HG03354 (cell line): ENCODE results near the gene PASK.
A peak's percentile ranks its signal among the peaks of the same experiment; 100 is the strongest.
"Not testable (repeated sequence)": the region's sequence is repeated elsewhere in the genome, so short reads cannot be mapped to it uniquely, and the experiment has no call there.

Experiments
- ATAC-seq: cut with Tn5 transposase; IDR thresholded peaks from one replicate; pipeline ENCODE4 v1.9.1; 2021; ENCODE audit warnings: mild to moderate bottlenecking; ENCODE audit not compliant: unreplicated experiment, poor library complexity, severe bottlenecking

PASK gene

GRCh38 chr2:241111440-241111805, 37.8 kb downstream of the PASK start:
- peak; percentile 49 for ATAC-seq

DNA sequence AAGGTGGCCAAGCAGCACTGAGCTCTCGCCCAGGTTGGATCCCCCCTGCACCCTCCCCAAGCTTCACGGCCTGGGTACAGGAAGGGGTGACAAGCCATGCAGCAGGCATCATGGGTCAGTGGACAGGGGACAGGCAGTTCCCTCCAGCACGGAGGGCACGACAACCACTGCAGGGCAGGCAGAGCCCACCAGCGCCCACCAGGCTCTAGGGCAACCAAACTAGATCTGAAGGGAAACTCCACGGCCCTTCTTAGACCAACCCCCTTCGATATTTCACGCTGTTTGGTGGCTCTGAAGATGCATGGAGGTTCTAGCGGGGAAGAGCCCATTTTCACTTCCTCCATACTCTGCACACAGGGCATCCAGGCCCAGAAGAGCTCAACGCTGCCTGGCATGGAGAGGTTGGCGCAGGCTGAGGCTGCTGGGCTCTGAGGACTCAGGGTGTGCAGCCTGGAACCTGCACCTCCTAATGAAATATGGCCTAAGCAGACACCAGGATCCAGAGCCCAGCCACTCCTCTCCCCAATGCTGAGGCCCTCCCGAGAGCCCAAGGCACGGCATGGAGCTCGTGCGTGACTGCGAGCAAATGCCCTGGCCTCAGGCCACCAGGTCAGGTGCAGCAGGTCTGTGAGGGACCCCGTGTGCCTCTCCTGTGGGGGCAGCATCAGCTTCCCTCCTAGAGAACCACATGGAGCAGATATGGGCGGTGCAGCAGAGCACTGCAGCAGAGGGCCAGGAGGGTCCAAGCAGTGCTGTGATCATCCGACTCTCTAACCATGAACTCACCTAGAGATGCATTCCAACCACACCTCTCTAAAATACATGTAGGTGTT, 38.4 kb downstream of the PASK start:
- peak; percentile 47 for ATAC-seq

- ATAC-seq: no peak
Measured at GRCh38 chr2:241110089-241110606, 39.1 kb downstream of the PASK start.

GRCh38 chr2:241109210-241110088, 39.8 kb downstream of the PASK start:
- no peak for ATAC-seq

DNA sequence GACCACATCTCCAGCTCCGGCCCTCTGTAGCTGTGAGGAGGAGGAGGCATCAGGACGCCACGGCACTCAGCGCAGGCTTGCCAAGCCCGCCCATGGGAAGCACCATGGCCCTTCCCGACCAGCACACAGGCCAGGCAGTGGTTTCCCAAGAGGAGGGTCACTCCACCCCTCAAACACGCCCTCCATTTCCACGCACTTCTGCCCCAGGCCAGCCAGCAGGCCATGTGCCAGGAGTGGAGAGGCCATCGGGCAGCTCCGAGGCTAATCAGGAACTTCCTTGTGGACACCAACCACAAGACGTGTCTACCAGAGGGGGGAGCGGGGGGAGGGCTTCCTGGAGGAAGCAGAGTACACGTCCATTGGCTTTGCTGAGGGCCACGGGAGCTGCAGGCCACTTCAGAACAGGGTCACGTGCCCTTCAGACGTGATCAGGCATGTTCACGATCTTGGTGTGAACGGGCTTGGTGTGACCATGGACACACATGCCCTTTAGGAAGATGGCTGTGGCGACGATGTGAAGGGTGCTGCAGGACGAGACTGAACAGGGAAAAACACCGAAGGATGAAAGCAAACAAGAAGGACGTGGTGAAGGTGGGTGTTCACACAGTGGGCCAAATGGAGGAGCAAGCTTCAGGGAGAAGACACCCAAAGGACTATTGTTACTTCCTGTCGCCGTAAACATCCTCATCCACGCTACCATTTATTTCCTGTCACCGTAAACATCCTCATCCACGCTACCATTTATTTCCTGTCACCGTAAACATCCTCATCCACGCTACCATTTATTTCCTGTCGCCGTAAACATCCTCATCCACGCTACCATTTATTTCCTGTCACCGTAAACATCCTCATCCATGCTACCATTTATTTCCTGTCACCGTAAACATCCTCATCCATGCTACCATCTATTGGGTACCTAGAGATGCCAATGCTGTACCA, 40.7 kb downstream of the PASK start:
- ATAC-seq: no peak

- no peak for ATAC-seq
Measured at GRCh38 chr2:241107031-241107783, 42.1 kb downstream of the PASK start.

GRCh38 chr2:241105641-241106040, 43.6 kb downstream of the PASK start:
- no peak for ATAC-seq

DNA sequence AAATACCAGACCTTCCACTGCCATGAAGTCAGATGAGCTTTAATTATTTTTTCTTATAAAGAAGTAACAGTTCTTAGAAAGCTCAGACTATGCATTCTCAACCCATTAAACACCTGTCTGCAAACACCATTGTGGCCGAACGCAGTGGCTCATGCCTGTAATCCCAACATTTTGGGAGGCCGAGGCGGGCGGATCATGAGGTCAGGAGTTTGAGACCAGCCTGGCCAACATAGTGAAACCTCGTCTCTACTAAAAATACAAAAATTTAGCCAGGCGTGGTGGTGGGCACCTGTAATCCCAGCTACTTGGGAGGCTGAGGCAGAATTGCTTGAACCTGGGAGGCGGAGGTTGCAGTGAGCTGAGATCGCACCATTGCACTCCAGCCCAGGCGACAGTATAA, 44.7 kb downstream of the PASK start:
- not testable (repeated sequence) for ATAC-seq

GRCh38 chr2:241103176-241103595, 46.1 kb downstream of the PASK start:
- no peak for ATAC-seq

DNA sequence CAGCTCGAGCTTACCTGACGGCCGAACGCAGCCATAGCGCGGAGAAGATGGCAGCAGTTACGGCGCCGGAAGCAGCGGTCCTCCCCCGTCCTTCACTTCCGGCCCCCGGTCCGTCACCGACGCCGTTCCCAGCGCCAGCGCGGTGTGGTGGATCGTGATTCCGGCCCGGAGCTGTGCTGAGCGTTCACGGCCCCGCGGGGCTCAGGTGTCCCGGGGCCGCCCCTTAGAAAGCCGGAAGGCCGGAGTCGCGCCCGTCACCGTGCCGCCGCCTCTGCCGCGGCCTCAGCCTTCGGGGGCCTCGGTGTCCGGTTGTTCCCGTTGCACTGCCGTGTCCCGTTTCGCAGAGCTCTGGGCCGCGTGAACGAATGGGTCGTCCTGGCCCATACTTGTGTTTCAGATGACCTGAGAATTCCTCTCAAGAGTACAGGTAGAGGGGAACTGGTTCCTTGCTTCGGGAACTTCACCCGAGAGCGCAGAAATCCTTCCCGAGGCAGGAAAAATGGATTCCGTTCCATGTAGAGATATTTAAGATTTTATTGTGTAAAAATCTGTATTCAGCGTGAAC, 47.0 kb downstream of the PASK start, which contains the start of gene MTERF4:
Gene MTERF4 (minus strand): TSS at position 49 of the 565 bp plus-strand sequence. CDS start 14 bp downstream, at position 35.
- peak; percentile 94 for ATAC-seq

GRCh38 chr2:241099246-241099645, 50.0 kb downstream of the PASK start:
- no peak for ATAC-seq

DNA sequence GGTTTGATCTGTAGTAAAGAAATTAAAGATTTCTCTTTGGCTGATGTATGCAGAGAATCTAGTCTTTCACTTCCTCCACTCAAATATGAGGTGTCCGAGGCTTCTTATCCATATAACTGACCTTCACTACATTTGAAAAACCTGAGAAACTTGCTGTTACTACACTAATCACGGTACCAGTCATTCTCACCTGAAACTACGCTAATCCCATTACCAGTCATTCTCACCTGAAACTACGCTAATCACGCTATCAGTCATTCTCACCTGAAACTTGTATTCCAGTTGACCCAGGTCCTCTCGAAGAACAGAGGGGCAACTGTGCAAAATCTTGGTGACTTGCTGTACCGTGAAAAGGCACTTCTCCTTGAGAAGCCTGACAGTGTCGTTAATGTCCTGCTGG, 52.3 kb downstream of the PASK start:
- ATAC-seq: peak; percentile 55

DNA sequence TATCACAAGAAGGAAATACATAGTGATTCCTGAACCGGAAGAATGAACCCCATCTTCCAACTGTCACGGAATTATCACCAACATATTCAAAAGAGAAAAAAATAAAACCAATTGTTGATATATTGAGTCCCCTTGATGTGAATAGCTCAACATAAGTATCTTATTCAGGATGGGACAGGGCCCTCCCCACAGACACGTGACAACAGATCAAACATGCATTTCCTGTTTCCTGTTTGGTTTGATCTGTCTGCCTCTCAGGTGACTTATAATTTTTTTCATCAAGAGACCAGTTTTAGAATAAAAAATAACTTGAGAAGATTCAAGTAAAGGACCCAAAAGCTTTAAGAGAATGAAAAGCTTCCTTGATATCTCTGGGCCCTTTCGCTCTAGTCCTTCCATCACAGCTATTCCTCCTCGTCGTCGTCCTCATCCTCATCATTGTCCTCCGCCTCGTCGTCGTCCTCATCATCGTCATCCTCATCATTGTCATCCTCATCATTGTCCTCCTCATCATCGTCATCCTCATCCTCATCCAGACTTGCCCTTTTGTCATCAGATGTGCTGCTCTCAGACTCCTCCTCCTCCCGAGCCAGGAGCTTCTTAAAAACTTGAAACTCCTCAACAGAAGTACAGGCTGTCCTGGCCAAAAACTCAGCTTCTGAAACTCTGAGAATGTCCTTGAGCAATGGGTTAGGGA, 53.5 kb downstream of the PASK start:
- no peak for ATAC-seq

DNA sequence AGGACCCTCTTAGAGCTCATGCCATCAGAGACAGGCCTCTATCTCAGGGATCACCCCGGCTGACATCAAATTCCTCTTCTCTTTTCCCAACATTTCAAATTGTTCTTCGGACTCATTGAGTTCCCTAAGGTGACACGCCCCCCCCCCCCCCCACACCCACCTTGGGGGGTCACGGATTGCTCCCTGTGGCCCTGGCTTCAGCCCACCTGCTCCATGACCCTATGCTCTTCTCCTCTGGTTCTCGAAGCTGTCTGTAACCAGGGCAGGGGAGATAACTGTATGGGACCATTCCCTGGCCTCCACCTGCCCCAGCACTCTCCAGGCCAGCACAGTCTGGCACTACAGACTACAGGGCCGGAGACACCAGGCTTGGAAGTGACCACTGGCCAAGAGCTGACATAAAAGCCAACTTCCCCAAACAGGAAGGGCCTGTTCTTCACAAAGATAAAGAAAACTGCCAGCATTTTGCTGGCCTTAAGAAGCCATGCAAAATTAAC, 54.3 kb downstream of the PASK start:
- ATAC-seq: no peak

DNA sequence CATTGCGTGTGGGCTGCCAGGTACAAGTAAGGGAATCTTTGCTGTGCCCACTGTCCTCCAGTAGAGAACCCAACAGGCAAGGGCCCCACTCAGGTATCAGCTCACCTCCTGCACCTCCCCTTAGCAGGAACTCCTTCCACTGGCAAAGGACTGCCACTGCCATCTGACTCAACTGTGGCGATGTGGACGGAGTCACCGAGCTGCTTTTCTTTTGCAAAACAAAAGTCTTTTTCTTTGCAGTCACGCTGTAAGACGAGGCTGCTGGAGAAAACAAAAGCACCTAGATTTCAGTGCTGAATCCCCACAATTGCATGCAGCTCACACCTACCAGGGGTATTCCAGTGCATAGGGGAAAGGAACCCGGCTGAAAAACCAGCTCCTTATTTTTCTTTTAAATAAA, 55.1 kb downstream of the PASK start:
- no peak for ATAC-seq

DNA sequence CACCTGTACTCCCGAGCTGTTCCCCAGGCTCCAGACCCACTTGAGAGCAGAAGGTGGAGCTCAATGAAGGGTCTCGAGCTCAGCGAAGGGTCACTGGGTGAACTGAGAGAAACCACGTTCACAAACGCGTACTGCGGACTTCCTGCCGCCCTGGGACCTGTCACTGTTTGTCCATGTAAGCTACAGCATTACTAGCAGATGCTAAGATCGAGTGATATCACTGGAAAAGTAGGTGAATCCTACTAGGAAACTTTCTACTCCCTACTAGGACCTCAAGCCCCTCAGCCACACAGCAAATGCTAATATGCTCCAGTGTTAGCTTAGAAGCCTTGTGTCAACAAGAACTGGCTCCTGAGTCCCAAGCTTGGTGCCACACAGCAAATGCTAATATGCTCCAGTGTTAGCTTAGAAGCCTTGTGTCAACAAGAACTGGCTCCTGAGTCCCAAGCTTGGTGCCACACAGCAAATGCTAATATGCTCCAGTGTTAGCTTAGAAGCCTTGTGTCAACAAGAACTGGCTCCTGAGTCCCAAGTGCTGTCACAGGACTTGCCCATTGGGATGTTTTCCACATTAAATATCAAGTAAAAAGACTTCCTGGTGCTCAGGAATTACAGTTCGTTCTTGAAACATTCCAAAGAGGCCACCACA, 56.0 kb downstream of the PASK start:
- ATAC-seq: not testable (repeated sequence)

- ATAC-seq: no peak
Measured at GRCh38 chr2:241092677-241093076, 56.6 kb downstream of the PASK start.
